ENCODE measurements around the gene KRR1.

- TF ChIP-seq CTCF (IDR thresholded peaks at IDR 0.05; ENCODE audit: insufficient read depth, low read length, poor library complexity, severe bottlenecking) = no peak
- TF ChIP-seq EZH2phosphoT487 (conservative IDR thresholded peaks at IDR 0.05; ENCODE audit: low read length) = no peak
These were observed 17.9 kb upstream of the KRR1 start for GRCh38 chr12:75529316-75529715.

Data from SU-DHL-6 (cell line).